CD4-positive, alpha-beta T cell treated with Interleukin-17A for 4 hours (primary cell): Measurements from ENCODE around the gene TLR3.

ENCODE experiments used
- DNase-seq: peaks from one replicate; pipeline ENCODE4 v3.0.0-alpha.2; 2020; ENCODE audit warnings: mixed read lengths

Gene TLR3

GRCh38 chr4:186107947-186108346 is 39.0 kb downstream of the TLR3 start:
- no peak for DNase-seq

- no peak for DNase-seq
Measured at GRCh38 chr4:186108391-186108790, 39.4 kb downstream of the TLR3 start.

GRCh38 chr4:186109245-186109644 is 40.3 kb downstream of the TLR3 start:
- no peak for DNase-seq

GRCh38 chr4:186116697-186117096 is 47.7 kb downstream of the TLR3 start:
- DNase-seq, result no peak

- no peak for DNase-seq
Measured at GRCh38 chr4:186118582-186118981, 49.6 kb downstream of the TLR3 start.

- no peak for DNase-seq
Measured at GRCh38 chr4:186121057-186121456, 52.1 kb downstream of the TLR3 start.

GRCh38 chr4:186128842-186129241 is 59.9 kb downstream of the TLR3 start:
- DNase-seq, result no peak

GRCh38 chr4:186131935-186132334 is 63.0 kb downstream of the TLR3 start:
- DNase-seq, result no peak

GRCh38 chr4:186132577-186133242 is 63.8 kb downstream of the TLR3 start:
- no peak for DNase-seq

GRCh38 chr4:186134257-186134656 is 65.3 kb downstream of the TLR3 start:
- DNase-seq, result no peak

- DNase-seq, result no peak
Measured at GRCh38 chr4:186134861-186135260, 65.9 kb downstream of the TLR3 start.

- no peak for DNase-seq
Measured at GRCh38 chr4:186137196-186137794, 68.3 kb downstream of the TLR3 start.
